BE2C (cell line): Measurements from ENCODE around the gene TRABD2B.

Experiments used
- DNase-seq: peaks from one replicate; pipeline ENCODE4 v3.0.0-alpha.2; 2020
- H3K27me3 ChIP-seq: fragments of 250-450 bp; sonication (Bioruptor Pico); 2 replicates; pipeline ENCODE4 v1.5.1; 2020; ENCODE audit warnings: mild to moderate bottlenecking
- H3K36me3 ChIP-seq: fragments of 250-450 bp; sonication (Bioruptor Pico); 2 replicates; pipeline ENCODE4 v1.5.1; 2020; ENCODE audit warnings: mild to moderate bottlenecking
- H3K4me1 ChIP-seq: fragments of 250-450 bp; sonication (Bioruptor Pico); 2 replicates; pipeline ENCODE4 v1.5.1; 2020
- H3K4me3 ChIP-seq: 2 replicates; pipeline ENCODE4 v1.5.1; 2011; ENCODE audit warnings: low read depth, low read length
- H3K9me3 ChIP-seq: fragments of 250-450 bp; sonication (Bioruptor Pico); 2 replicates; pipeline ENCODE4 v1.5.1; 2020
- CTCF ChIP-seq: IDR thresholded peaks from 2 replicates; pipeline ENCODE4 v1.5.1; 2012; ENCODE audit warnings: mild to moderate bottlenecking, low read depth, low read length

TRABD2B gene

GRCh38 chr1:47881505-47882442 lies 115.4 kb downstream of the TRABD2B start:
- Histone ChIP-seq H3K4me3 (no peak overlapping the region), H3K36me3 (no peaks in the 10 kb centered on the region), H3K9me3 (no peaks in the 10 kb centered on the region), H3K27me3 (no peaks in the 10 kb centered on the region), H3K4me1 (peaks cover 9% of the 10 kb centered on the region; the same call in 1 of the 2 replicates)
- no peak for TF ChIP-seq CTCF
- DNase-seq, result peak; percentile 66

GRCh38 chr1:47876587-47876963 lies 120.6 kb downstream of the TRABD2B start:
- no peak for DNase-seq
- H3K4me1 ChIP-seq, result peaks cover 14% of the 10 kb centered on the region
- TF ChIP-seq CTCF, result no peak

GRCh38 chr1:47875831-47876586 lies 121.2 kb downstream of the TRABD2B start:
- Histone ChIP-seq H3K36me3 (no peaks in the 10 kb centered on the region), H3K4me3 (no peak overlapping the region), H3K4me1 (peaks cover 14% of the 10 kb centered on the region), H3K9me3 (no peaks in the 10 kb centered on the region), H3K27me3 (no peaks in the 10 kb centered on the region)
- no peak for TF ChIP-seq CTCF
- no peak for DNase-seq

More at GRCh38 chr1:47876587-47876963, 120.6 kb downstream of the TRABD2B start:
- Histone ChIP-seq H3K4me3 (no peak overlapping the region), H3K36me3 (no peaks in the 10 kb centered on the region), H3K27me3 (no peaks in the 10 kb centered on the region), H3K9me3 (no peaks in the 10 kb centered on the region)

GRCh38 chr1:47875036-47875435 lies 122.1 kb downstream of the TRABD2B start:
- Histone ChIP-seq H3K27me3 (no peaks in the 10 kb centered on the region), H3K4me3 (no peak overlapping the region), H3K36me3 (no peaks in the 10 kb centered on the region), H3K4me1 (peaks cover 14% of the 10 kb centered on the region), H3K9me3 (no peaks in the 10 kb centered on the region)
- no peak for DNase-seq
- TF ChIP-seq CTCF, result no peak

GRCh38 chr1:47873337-47873736 lies 123.8 kb downstream of the TRABD2B start:
- H3K27me3 ChIP-seq, result no peaks in the 10 kb centered on the region
- TF ChIP-seq CTCF, result no peak
- peaks cover 14% of the 10 kb centered on the region for H3K4me1 ChIP-seq
- H3K9me3 ChIP-seq, result no peaks in the 10 kb centered on the region
- H3K4me3 ChIP-seq, result no peak overlapping the region
- DNase-seq, result no peak
- H3K36me3 ChIP-seq, result no peaks in the 10 kb centered on the region
